ENCODE data around the gene ALOXE3.
A peak's percentile ranks its signal among the peaks of the same experiment; 100 is the strongest.
"Not testable (repeated sequence)": the region's sequence is repeated elsewhere in the genome, so short reads cannot be mapped to it uniquely, and the experiment has no call there.

The ALOXE3 gene

GRCh38 chr17:8067806-8068205 lies 50.5 kb downstream of the ALOXE3 start:
- DNase-seq = no peak

GRCh38 chr17:8066841-8067775 lies 51.2 kb downstream of the ALOXE3 start:
- no peak for DNase-seq

- DNase-seq = no peak
These were observed 53.7 kb downstream of the ALOXE3 start for GRCh38 chr17:8064561-8065019.

GRCh38 chr17:8063761-8064534 lies 54.4 kb downstream of the ALOXE3 start:
- no peak for DNase-seq

GRCh38 chr17:8062807-8063483 lies 55.4 kb downstream of the ALOXE3 start:
- DNase-seq = no peak

- DNase-seq = no peak
These were observed 55.9 kb downstream of the ALOXE3 start for GRCh38 chr17:8062435-8062806.

GRCh38 chr17:8061851-8062250 lies 56.5 kb downstream of the ALOXE3 start:
- DNase-seq = not testable (repeated sequence)

- peak; percentile 56 for DNase-seq
These were observed 58.0 kb downstream of the ALOXE3 start for GRCh38 chr17:8060274-8060673.

GRCh38 chr17:8059131-8059530 lies 59.2 kb downstream of the ALOXE3 start:
- no peak for DNase-seq

- DNase-seq = peak; percentile 49
These were observed 60.6 kb downstream of the ALOXE3 start for GRCh38 chr17:8057691-8058114.

- no peak for DNase-seq
These were observed 61.2 kb downstream of the ALOXE3 start for GRCh38 chr17:8056976-8057625.

- no peak for DNase-seq
These were observed 61.9 kb downstream of the ALOXE3 start for GRCh38 chr17:8056232-8056975.

- DNase-seq = no peak
These were observed 62.5 kb downstream of the ALOXE3 start for GRCh38 chr17:8055851-8056231.

GRCh38 chr17:8053600-8053999 lies 64.7 kb downstream of the ALOXE3 start:
- no peak for DNase-seq

GRCh38 chr17:8052256-8053252 lies 65.8 kb downstream of the ALOXE3 start:
- DNase-seq = no peak

- no peak for DNase-seq
These were observed 66.5 kb downstream of the ALOXE3 start for GRCh38 chr17:8051831-8052230.

GRCh38 chr17:8048736-8049135 lies 69.6 kb downstream of the ALOXE3 start:
- DNase-seq = no peak

- no peak for DNase-seq
These were observed 70.1 kb downstream of the ALOXE3 start for GRCh38 chr17:8048236-8048635.

GRCh38 chr17:8047769-8048110 lies 70.6 kb downstream of the ALOXE3 start:
- DNase-seq = no peak

- no peak for DNase-seq
These were observed 71.2 kb downstream of the ALOXE3 start for GRCh38 chr17:8046929-8047768.
